SK-N-SH (cell line): Measurements from ENCODE around the gene AFAP1L1.

Experiments used
- CTCF ChIP-seq: fragments of 200-600 bp; sonication (generic); IDR thresholded peaks from 2 replicates; pipeline ENCODE4 v1.6.1; 2017; ENCODE audit warnings: antibody characterized with exemption, mild to moderate bottlenecking, moderate library complexity
- EZH2phosphoT487 ChIP-seq: fragments of 200-600 bp; sonication (generic); IDR thresholded peaks from 2 replicates; pipeline ENCODE4 v1.6.1; 2017; ENCODE audit warnings: low read depth, mixed run types, mild to moderate bottlenecking, antibody characterized with exemption, moderate library complexity, borderline replicate concordance
- MAX ChIP-seq: IDR thresholded peaks from 2 replicates; pipeline ENCODE4 v1.4.0; 2012; ENCODE audit warnings: low read depth
- MXI1 ChIP-seq: IDR thresholded peaks from 2 replicates; pipeline ENCODE4 v1.6.1; 2012; ENCODE audit warnings: mild to moderate bottlenecking, low read depth, low read length, improper control_type of control experiment
- NFIC ChIP-seq: IDR thresholded peaks from 2 replicates; pipeline ENCODE4 v1.4.0; 2012; ENCODE audit warnings: borderline replicate concordance
- POLR2AphosphoS5 ChIP-seq: IDR thresholded peaks from 2 replicates; pipeline ENCODE4 v1.6.1; 2012; ENCODE audit warnings: low read depth, low read length
- RFX5 ChIP-seq: IDR thresholded peaks from 2 replicates; pipeline ENCODE4 v1.6.1; 2012; ENCODE audit warnings: mild to moderate bottlenecking, improper control_type of control experiment, low read length
- TEAD4 ChIP-seq: IDR thresholded peaks from 2 replicates; pipeline ENCODE4 v1.4.0; 2012; ENCODE audit warnings: mild to moderate bottlenecking, borderline replicate concordance; ENCODE audit not compliant: insufficient read depth

- TF ChIP-seq TEAD4 = no peak
- TF ChIP-seq EZH2phosphoT487 = no peak
- TF ChIP-seq MXI1 = no peak
- no peak for TF ChIP-seq NFIC
- no peak for TF ChIP-seq MAX
- TF ChIP-seq CTCF = peak; percentile 45
- no peak for TF ChIP-seq RFX5
- TF ChIP-seq POLR2AphosphoS5 = no peak
Observed at GRCh38 chr5:149264439-149265067, 7.1 kb upstream of the AFAP1L1 start.
